Measurements from ENCODE around the gene AKAP13. TPM values are rescaled to one million over a fixed set of nuclear protein-coding genes. Genes with fewer than 3 reads are reported as not detected.
A peak's percentile ranks its signal among the peaks of the same experiment; 100 is the strongest.
"Not testable (repeated sequence)": the region's sequence is repeated elsewhere in the genome, so short reads cannot be mapped to it uniquely, and the experiment has no call there.

The AKAP13 gene
- total and polyA plus RNA-seq, 5 experiments from 2014 or later, result 113 to 244 (median 131) TPM

DNA sequence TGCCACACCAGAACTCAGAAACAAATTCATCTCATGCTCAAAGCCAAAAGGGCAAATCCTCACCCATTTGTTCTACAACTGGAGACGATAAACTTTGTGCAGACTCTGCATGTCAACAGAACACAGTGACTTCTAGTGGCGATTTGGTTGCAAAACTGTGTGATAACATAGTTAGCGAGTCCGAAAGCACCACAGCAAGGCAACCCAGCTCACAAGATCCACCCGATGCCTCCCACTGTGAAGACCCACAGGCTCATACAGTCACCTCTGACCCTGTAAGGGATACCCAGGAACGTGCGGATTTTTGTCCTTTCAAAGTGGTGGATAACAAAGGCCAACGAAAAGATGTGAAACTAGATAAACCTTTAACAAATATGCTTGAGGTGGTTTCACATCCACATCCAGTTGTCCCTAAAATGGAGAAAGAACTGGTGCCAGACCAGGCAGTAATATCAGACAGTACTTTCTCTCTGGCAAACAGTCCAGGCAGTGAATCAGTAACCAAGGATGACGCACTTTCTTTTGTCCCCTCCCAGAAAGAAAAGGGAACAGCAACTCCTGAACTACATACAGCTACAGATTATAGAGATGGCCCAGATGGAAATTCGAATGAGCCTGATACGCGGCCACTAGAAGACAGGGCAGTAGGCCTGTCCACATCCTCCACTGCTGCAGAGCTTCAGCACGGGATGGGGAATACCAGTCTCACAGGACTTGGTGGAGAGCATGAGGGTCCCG is 199.7 kb downstream of the AKAP13 start:
- peaks cover 0 to 70% (median 7%) of the 10 kb centered on the region in 3 donors for H3K36me3 Mint-ChIP-seq
- H3K4me3 Mint-ChIP-seq, result peak overlapping the region in 8 of 10 donors; percentile 38 to 93 (median 84)
- POLR2A ChIA-PET, result interaction anchor here (2.1 kb wide), 1 partner anchor 7 kb away, joined by 7 read pairs; no protein-coding TSS in a partner anchor
- H3K4me1 Mint-ChIP-seq, result peaks cover 46 to 64% (median 58%) of the 10 kb centered on the region in 4 donors
- H3K9me3 Mint-ChIP-seq, result no peaks in the 10 kb centered on the region
- H3K27me3 Mint-ChIP-seq, result no peaks in the 10 kb centered on the region
- ATAC-seq, result no peak
- no peak for DNase-seq
- H3K27ac Mint-ChIP-seq, result peak overlapping the region; percentile 90 to 98 (median 96)

GRCh38 chr15:85580879-85581278 is 200.5 kb downstream of the AKAP13 start:
- H3K36me3 Mint-ChIP-seq, result peaks cover 0 to 70% (median 7%) of the 10 kb centered on the region in 3 donors
- H3K4me3 Mint-ChIP-seq, result peak overlapping the region; percentile 55 to 93 (median 83)
- no peaks in the 10 kb centered on the region for H3K27me3 Mint-ChIP-seq
- peaks cover 50 to 72% (median 64%) of the 10 kb centered on the region in 4 donors for H3K4me1 Mint-ChIP-seq
- peak overlapping the region; percentile 90 to 98 (median 96) for H3K27ac Mint-ChIP-seq
- H3K9me3 Mint-ChIP-seq, result no peaks in the 10 kb centered on the region
- ATAC-seq, result peak; percentile 18 to 24
- POLR2A ChIA-PET, result interaction anchor here (0.6 to 2.4 kb wide), 3 partner anchors 8 to 923 kb away, joined by 3 to 11 read pairs (median 7); partner anchors contain the start of gene NMB
- DNase-seq, result peak in 6 of 10 donors; percentile 5 to 65 (median 32)

- H3K4me3 Mint-ChIP-seq, result peak overlapping the region; percentile 75 to 93 (median 84)
- H3K9me3 Mint-ChIP-seq, result no peaks in the 10 kb centered on the region
- peak; percentile 13 to 54 for ATAC-seq
- H3K36me3 Mint-ChIP-seq, result peaks cover 0 to 72% (median 7%) of the 10 kb centered on the region in 3 donors
- peak overlapping the region; percentile 90 to 98 (median 96) for H3K27ac Mint-ChIP-seq
- H3K4me1 Mint-ChIP-seq, result peaks cover 50 to 75% (median 68%) of the 10 kb centered on the region in 4 donors
- no peaks in the 10 kb centered on the region for H3K27me3 Mint-ChIP-seq
- DNase-seq, result peak in 6 of 10 donors; percentile 9 to 64 (median 47)
- POLR2A ChIA-PET, result interaction anchor here (0.6 to 2.4 kb wide), 4 partner anchors 9 to 923 kb away, joined by 3 to 11 read pairs (median 6); partner anchors contain the start of gene NMB
Measured at GRCh38 chr15:85581495-85581894, 201.1 kb downstream of the AKAP13 start.

DNA sequence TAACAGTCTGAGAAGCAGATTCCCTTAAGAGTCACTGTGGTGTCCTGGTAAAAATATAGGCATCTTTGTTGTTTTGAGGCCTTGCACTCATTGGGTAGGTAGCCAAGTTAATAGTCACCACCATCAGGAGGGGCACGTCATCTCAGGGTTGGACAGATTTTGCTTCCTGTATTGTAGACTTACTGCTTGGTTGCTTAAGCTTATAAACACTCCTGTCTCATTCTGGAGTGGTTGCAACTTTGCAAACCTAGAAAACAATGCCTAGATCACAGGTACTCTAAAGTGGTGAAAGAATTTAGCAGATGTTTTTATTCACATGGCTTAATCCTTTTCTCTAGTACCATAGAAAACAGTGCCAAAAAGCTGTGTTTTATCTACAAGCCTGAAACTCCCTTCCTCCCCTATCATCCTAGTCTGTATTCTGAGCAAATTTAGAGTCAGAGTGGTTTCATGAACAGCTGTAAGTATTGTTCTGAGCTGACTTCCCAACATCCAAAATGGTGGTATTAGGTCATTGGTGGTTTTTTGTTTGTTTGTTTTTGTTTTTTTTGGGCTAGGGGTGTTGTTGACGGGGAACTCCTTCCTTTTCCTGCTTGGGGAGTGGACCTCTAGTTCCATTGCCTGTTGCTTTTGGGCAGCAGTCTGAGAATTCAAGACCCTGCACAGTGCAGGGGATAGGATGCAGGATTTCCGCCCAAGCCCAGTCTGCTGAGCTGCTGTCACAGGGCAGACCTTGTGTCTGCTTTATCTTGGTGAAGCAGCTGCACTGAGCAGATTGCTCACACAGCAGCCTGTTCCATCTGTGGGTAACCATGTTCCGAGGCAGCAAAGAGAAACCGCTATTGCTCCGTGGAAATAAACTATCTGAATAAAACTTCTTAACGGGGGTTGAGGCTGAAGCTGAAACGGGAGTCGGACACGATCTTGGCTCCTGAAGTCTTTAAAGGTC is 202.0 kb downstream of the AKAP13 start:
- Mint-ChIP-seq H3K9me3 (no peaks in the 10 kb centered on the region), H3K4me3 (peak overlapping the region; percentile 80 to 93 (median 84)), H3K4me1 (peaks cover 50 to 80% (median 68%) of the 10 kb centered on the region in 4 donors), H3K27me3 (no peaks in the 10 kb centered on the region), H3K27ac (peak overlapping the region; percentile 90 to 98 (median 96)), H3K36me3 (peaks cover 0 to 74% (median 7%) of the 10 kb centered on the region in 3 donors)
- POLR2A ChIA-PET, result interaction anchor here (0.6 to 2.4 kb wide), 10 partner anchors 10 to 255 kb away, joined by 3 to 11 read pairs (median 4); no protein-coding TSS in a partner anchor
- ATAC-seq (peak; percentile 85 to 90), DNase-seq (peak; percentile 27 to 80 (median 62))

- Mint-ChIP-seq H3K9me3 (no peaks in the 10 kb centered on the region), H3K27ac (peak overlapping the region; percentile 90 to 98 (median 96)), H3K36me3 (peaks cover 0 to 77% (median 15%) of the 10 kb centered on the region in 3 donors), H3K27me3 (no peaks in the 10 kb centered on the region), H3K4me3 (peak overlapping the region; percentile 80 to 93 (median 84)), H3K4me1 (peaks cover 50 to 86% (median 68%) of the 10 kb centered on the region in 4 donors)
- no peak for ATAC-seq
- POLR2A ChIA-PET, result interaction anchor here (0.7 to 2.4 kb wide), 4 partner anchors 20 to 172 kb away, joined by 3 to 11 read pairs (median 4); no protein-coding TSS in a partner anchor
- peak in 1 of 10 donors; percentile 5 for DNase-seq
Measured at GRCh38 chr15:85583442-85583841, 203.0 kb downstream of the AKAP13 start.

GRCh38 chr15:85583923-85584390 is 203.6 kb downstream of the AKAP13 start:
- peaks cover 48 to 84% (median 66%) of the 10 kb centered on the region in 4 donors for H3K4me1 Mint-ChIP-seq
- H3K36me3 Mint-ChIP-seq, result peaks cover 0 to 77% (median 14%) of the 10 kb centered on the region in 3 donors
- ATAC-seq, result no peak
- H3K27me3 Mint-ChIP-seq, result no peaks in the 10 kb centered on the region
- no peaks in the 10 kb centered on the region for H3K9me3 Mint-ChIP-seq
- peak overlapping the region; percentile 80 to 93 (median 84) for H3K4me3 Mint-ChIP-seq
- POLR2A ChIA-PET, result interaction anchor here (1.8 kb wide), 1 partner anchor 173 kb away, joined by 3 read pairs; no protein-coding TSS in a partner anchor
- H3K27ac Mint-ChIP-seq, result peak overlapping the region; percentile 90 to 98 (median 96)
- DNase-seq, result no peak

DNA sequence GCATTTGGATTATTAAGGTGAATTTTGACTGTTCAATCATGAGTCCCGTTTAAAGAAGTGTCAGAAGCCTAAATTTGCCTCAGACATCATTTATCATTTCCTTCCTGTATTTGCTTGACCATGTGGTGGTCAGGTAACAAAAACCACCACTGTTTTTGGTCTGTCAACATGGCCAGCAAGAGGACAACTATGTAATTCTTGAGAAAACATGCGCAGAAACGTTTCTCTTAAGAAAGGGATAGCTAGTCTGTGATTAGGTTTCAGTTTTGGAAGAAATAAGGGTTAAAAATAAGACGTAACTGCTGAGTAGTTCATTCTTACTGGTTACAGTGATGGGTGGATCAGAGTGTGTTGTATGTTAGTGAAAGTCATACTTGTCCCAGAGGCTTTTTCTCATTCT is 204.5 kb downstream of the AKAP13 start:
- Mint-ChIP-seq H3K4me3 (peak overlapping the region in 4 of 10 donors; percentile 5 to 49 (median 22)), H3K27me3 (no peaks in the 10 kb centered on the region), H3K27ac (peak overlapping the region in 7 of 10 donors; percentile 0 to 92 (median 42)), H3K9me3 (no peaks in the 10 kb centered on the region), H3K36me3 (peaks cover 0 to 77% (median 15%) of the 10 kb centered on the region in 3 donors), H3K4me1 (peaks cover 46 to 75% (median 61%) of the 10 kb centered on the region in 4 donors)
- ATAC-seq, result no peak
- POLR2A ChIA-PET, result interaction anchor here (0.6 kb wide), 1 partner anchor 955 kb away, joined by 7 read pairs; no protein-coding TSS in a partner anchor
- no peak for DNase-seq

- Mint-ChIP-seq H3K27ac (peak overlapping the region in 4 of 10 donors; percentile 21 to 90 (median 40)), H3K4me1 (peaks cover 34 to 62% (median 48%) of the 10 kb centered on the region in 4 donors), H3K36me3 (peaks cover 0 to 72% (median 15%) of the 10 kb centered on the region in 3 donors), H3K4me3 (peak overlapping the region in 2 of 10 donors; percentile 24 to 45)
- ATAC-seq, H3K27me3 Mint-ChIP-seq, DNase-seq, H3K9me3 Mint-ChIP-seq: not testable (repeated sequence)
- POLR2A ChIA-PET, result interaction anchor here (0.5 kb wide), 1 partner anchor 1453 kb away, joined by 6 read pairs; no protein-coding TSS in a partner anchor
Measured at GRCh38 chr15:85586196-85586595, 205.8 kb downstream of the AKAP13 start.

- peaks cover 19 to 45% (median 31%) of the 10 kb centered on the region in 4 donors for H3K4me1 Mint-ChIP-seq
- no peak for DNase-seq
- no peak overlapping the region for H3K27ac Mint-ChIP-seq
- peak overlapping the region in 1 of 10 donors; percentile 29 for H3K4me3 Mint-ChIP-seq
- no peak for ATAC-seq
- peaks cover 0 to 81% (median 19%) of the 10 kb centered on the region in 3 donors for H3K36me3 Mint-ChIP-seq
- POLR2A ChIA-PET, result no interaction called here
- no peaks in the 10 kb centered on the region for H3K27me3 Mint-ChIP-seq
- no peaks in the 10 kb centered on the region for H3K9me3 Mint-ChIP-seq
Measured at GRCh38 chr15:85587707-85588411, 207.5 kb downstream of the AKAP13 start.

DNA sequence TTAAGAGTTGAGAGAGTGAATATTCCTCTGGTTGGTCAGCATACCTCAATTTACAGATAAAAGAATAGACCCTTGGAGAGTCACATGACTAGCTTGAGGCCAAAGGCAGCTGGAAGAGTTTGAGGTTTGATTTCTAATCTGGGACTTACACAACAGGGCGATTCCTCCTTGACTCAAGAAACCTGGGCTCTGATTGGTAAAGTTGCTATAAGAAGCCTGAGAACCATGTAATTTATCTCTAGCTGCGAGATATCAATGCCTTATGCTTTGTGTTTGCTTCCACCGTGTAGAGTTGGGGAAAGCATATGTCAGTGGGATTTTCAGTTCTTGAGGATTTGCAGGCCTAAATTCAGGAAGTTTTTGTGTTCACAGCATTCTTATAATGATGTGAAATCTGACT is 208.3 kb downstream of the AKAP13 start:
- H3K4me1 Mint-ChIP-seq, result peaks cover 11 to 38% (median 23%) of the 10 kb centered on the region in 4 donors
- no peak overlapping the region for H3K4me3 Mint-ChIP-seq
- peak overlapping the region in 1 of 10 donors; percentile 24 for H3K27ac Mint-ChIP-seq
- no peaks in the 10 kb centered on the region for H3K9me3 Mint-ChIP-seq
- DNase-seq, result no peak
- H3K36me3 Mint-ChIP-seq, result peaks cover 0 to 80% (median 22%) of the 10 kb centered on the region in 3 donors
- POLR2A ChIA-PET, result no interaction called here
- ATAC-seq, result no peak
- H3K27me3 Mint-ChIP-seq, result no peaks in the 10 kb centered on the region

DNA sequence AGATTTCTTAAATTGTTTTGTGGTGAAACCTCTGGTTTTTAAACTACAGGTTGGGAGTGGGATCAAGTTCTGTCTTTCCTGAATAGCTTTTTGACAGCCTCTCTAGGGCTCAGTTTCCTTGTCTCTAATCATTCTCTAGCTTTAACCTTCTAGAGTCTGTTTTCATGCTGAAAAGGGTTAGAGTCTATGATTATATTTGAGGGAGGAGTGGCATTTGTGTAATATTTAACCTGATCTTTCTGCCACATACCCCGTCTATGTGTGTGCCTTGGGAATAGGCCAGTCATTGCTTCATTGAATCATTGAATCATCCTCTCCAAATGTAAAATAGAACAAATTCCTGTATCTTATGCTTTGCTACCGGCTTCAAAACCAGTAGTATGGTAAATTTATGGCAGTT is 209.4 kb downstream of the AKAP13 start:
- POLR2A ChIA-PET, result no interaction called here
- Mint-ChIP-seq H3K9me3 (no peaks in the 10 kb centered on the region), H3K4me1 (peaks cover 5 to 32% (median 13%) of the 10 kb centered on the region in 4 donors), H3K27me3 (no peaks in the 10 kb centered on the region), H3K4me3 (no peak overlapping the region), H3K27ac (no peak overlapping the region), H3K36me3 (peaks cover 0 to 73% (median 22%) of the 10 kb centered on the region in 3 donors)
- DNase-seq (no peak), ATAC-seq (no peak)
